K562 (cell line): Measurements from ENCODE around the gene BLOC1S2. TPM values are rescaled to one million over a fixed set of nuclear protein-coding genes. Genes with fewer than 3 reads are reported as not detected.
A peak's percentile ranks its signal among the peaks of the same experiment; 100 is the strongest.

Source experiments
- ATAC-seq: fragments of 200-7000 bp; cut with Tn5 transposase; 3 replicates; pipeline ENCODE4 v1.9.1; 2020; ENCODE audit warnings: moderate library complexity
- BruUV-seq: library from RNA; stranded (reverse); fragments of 400-500 nt; replicated peaks from 2 replicates; lab custom pipeline; 2021; lab: Mats Ljungman, UMichigan
- CTCF ChIA-PET: fragments of 300-600 bp; formaldehyde crosslinking; extraction: SDS; loops from one replicate; lab custom pipeline; 2021; ENCODE audit warnings: low intra/inter-chr PET ratio; lab: Yijun Ruan, JAX
- POLR2A ChIA-PET: fragments of 300-600, 350-650 bp; sonication (Branson Sonifier 250); formaldehyde crosslinking; extraction: SDS; loops from one replicate; lab custom pipeline; 2021; ENCODE audit warnings: antibody characterized with exemption, inconsistent platforms; lab: Yijun Ruan, JAX
- DNase-seq, 4 experiments: peaks; one replicate each; pipeline versions ENCODE4 v3.0.0 to v3.0.0-alpha.2; 2011 to 2018; ENCODE audit warnings: low spot score in 3 of 4, mixed read lengths in 3 of 4; ENCODE audit errors: extremely low read depth in 1 of 4
- FAIRE-seq: peaks from 2 replicates; lab custom pipeline; 2011; peaks lifted over from hg19 to GRCh38; lab: Jason Lieb, UNC
- H2AFZ ChIP-seq: 2 replicates; pipeline ENCODE4 v1.6.0; 2011; ENCODE audit warnings: low read depth, low read length, control low read depth, inconsistent platforms
- H3K27ac ChIP-seq: fragments of 200-600 bp; 3 replicates; pipeline ENCODE4 v1.8.0; 2011; ENCODE audit warnings: low read depth, mild to moderate bottlenecking, control low read depth, inconsistent platforms, low read length, moderate library complexity, mixed read lengths; ENCODE audit errors: extremely low read depth
- H3K27me3 ChIP-seq, 2 experiments: fragments of 300-600 bp in 1 of 2; 2 replicates in 1 of 2; 3 replicates in 1 of 2; pipeline versions ENCODE4 v1.6.0 to v1.8.0; 2011; ENCODE audit warnings: inconsistent platforms in 2 of 2, low read length in 2 of 2, mild to moderate bottlenecking in 1 of 2, mixed read lengths in 1 of 2, moderate library complexity in 1 of 2; ENCODE audit not compliant: control insufficient read depth in 2 of 2, insufficient read depth in 2 of 2
- H3K36me3 ChIP-seq: fragments of 300-600 bp; 3 replicates; pipeline ENCODE4 v1.8.0; 2011; ENCODE audit warnings: mild to moderate bottlenecking, low read length, inconsistent platforms; ENCODE audit not compliant: control insufficient read depth, insufficient read depth
- H3K4me1 ChIP-seq, 2 experiments: fragments of 200-600 bp in 1 of 2; replicated peaks in 1 of 2; 2 replicates in 1 of 2; 3 replicates in 1 of 2; pipeline versions ENCODE4 v1.5.1 to v1.8.0; 2011; ENCODE audit warnings: inconsistent platforms in 2 of 2, low read length in 2 of 2, mild to moderate bottlenecking in 1 of 2, mixed read lengths in 1 of 2, moderate library complexity in 1 of 2; ENCODE audit not compliant: control insufficient read depth in 2 of 2, insufficient read depth in 2 of 2
- H3K4me2 ChIP-seq: 2 replicates; pipeline ENCODE4 v1.6.1; 2011; ENCODE audit warnings: low read length, control low read depth, inconsistent platforms, mixed read lengths; ENCODE audit not compliant: insufficient read depth
- H3K4me3 ChIP-seq: fragments of 200-600 bp; sonication (generic), shearing (Covaris generic); 2 replicates; pipeline ENCODE4 v1.5.1; 2016; ENCODE audit warnings: control low read depth, inconsistent platforms
- H3K79me2 ChIP-seq: fragments of 200-600 bp; 3 replicates; pipeline ENCODE4 v1.8.0; 2011; ENCODE audit warnings: low read length, inconsistent platforms; ENCODE audit not compliant: control insufficient read depth, insufficient read depth
- H3K9ac ChIP-seq, 2 experiments: 2 replicates each; pipeline versions ENCODE4 v1.6.0 to v1.6.1; 2011; ENCODE audit warnings: low read depth in 2 of 2, low read length in 2 of 2, control low read depth in 1 of 2, inconsistent platforms in 1 of 2, mild to moderate bottlenecking in 1 of 2, mixed read lengths in 1 of 2; ENCODE audit not compliant: insufficient read depth in 1 of 2
- H3K9me1 ChIP-seq: one replicate; pipeline ENCODE4 v1.6.0; 2011; ENCODE audit warnings: inconsistent platforms, mild to moderate bottlenecking, low read length, moderate library complexity; ENCODE audit not compliant: control insufficient read depth, insufficient read depth
- H3K9me3 ChIP-seq: replicated peaks from 2 replicates; pipeline ENCODE4 v1.5.1; 2011; ENCODE audit warnings: low read depth, low read length, inconsistent platforms; ENCODE audit not compliant: control insufficient read depth, insufficient read depth
- H4K20me1 ChIP-seq: replicated peaks from 2 replicates; pipeline ENCODE4 v1.6.1; 2011; ENCODE audit warnings: low read length, inconsistent platforms, mixed read lengths; ENCODE audit not compliant: control insufficient read depth, insufficient read depth
- BRCA1 ChIP-seq, 2 experiments: fragments of 450-650 bp in 1 of 2; sonication (generic) in 1 of 2; formaldehyde crosslinking in 1 of 2; IDR thresholded peaks; 2 replicates each; pipeline versions ENCODE4 v1.5.0 to v1.6.1; 2017 to 2020; ENCODE audit warnings: mild to moderate bottlenecking in 1 of 2, missing genetic modification reagents in 1 of 2
- CBFA2T3 ChIP-seq: fragments of 450-650 bp; IDR thresholded peaks from 2 replicates; pipeline ENCODE4 v1.6.1; 2017
- GTF2F1 ChIP-seq: IDR thresholded peaks from 2 replicates; pipeline ENCODE4 v1.6.1; 2011; ENCODE audit warnings: low read depth, low read length, improper control_type of control experiment
- MBD2 ChIP-seq: sonication (generic); IDR thresholded peaks from 2 replicates; pipeline ENCODE4 v1.6.1; 2016; ENCODE audit warnings: low read depth, borderline replicate concordance
- MIER1 ChIP-seq: fragments of 450-650 bp; IDR thresholded peaks from 2 replicates; pipeline ENCODE4 v1.6.1; 2016; ENCODE audit warnings: antibody characterized with exemption, mild to moderate bottlenecking, low read depth
- RAD21 ChIP-seq, 2 experiments: fragments of 250-450 bp in 1 of 2; fragments of 450-650 bp in 1 of 2; sonication (Bioruptor Pico) in 1 of 2; formaldehyde crosslinking in 1 of 2; IDR thresholded peaks in 1 of 2; conservative IDR thresholded peaks in 1 of 2; 2 replicates each; pipeline versions ENCODE4 v1.4.0 to v1.8.0; 2020 to 2022; ENCODE audit warnings: mild to moderate bottlenecking in 2 of 2, moderate library complexity in 1 of 2
- TAF15 ChIP-seq: fragments of 200-400 bp; formaldehyde crosslinking; IDR thresholded peaks from 2 replicates; pipeline ENCODE4 v1.6.1; 2017; ENCODE audit warnings: mild to moderate bottlenecking, low read depth, low read length, moderate library complexity
- ZFP30 ChIP-seq: fragments of 250-450 bp; sonication (Bioruptor Pico); IDR thresholded peaks from 2 replicates; pipeline ENCODE4 v1.8.0; 2022; ENCODE audit warnings: moderate library complexity, mild to moderate bottlenecking, inconsistent platforms, borderline replicate concordance
- ZNF217 ChIP-seq: sonication (generic); formaldehyde crosslinking; IDR thresholded peaks from 2 replicates; pipeline ENCODE4 v1.8.0; 2022; ENCODE audit warnings: mild to moderate bottlenecking, missing genetic modification reagents
- WGBS: fragments of 100-300 bp; shearing (Covaris generic); methylation state at CpG from one replicate; pipeline ENCODE4 v1.1.6; 2016; ENCODE audit warnings: low coverage, mixed read lengths; ENCODE audit not compliant: insufficient coverage; ENCODE audit errors: missing lambda C conversion rate; 5-methylcytosine and 5-hydroxymethylcytosine counted together
- in situ Hi-C: fragments of 300-500 bp; cut with MboI; formaldehyde crosslinking; loops from 4 replicates; pipeline ENCODE4 v1.15.0; 2018; ENCODE audit warnings: inconsistent platforms, mixed read lengths
- intact Hi-C: fragments of 100-400 bp; cut with micrococcal nuclease; formaldehyde crosslinking; loops from 2 replicates; pipeline ENCODE4 v1.14.2; 2022
- polyA plus RNA-seq, 8 experiments: library from polyadenylated mRNA; depleted of rRNA in 4 of 8; stranded (reverse) in 5 of 8; unstranded in 3 of 8; fragments of >200 nt; fragmentation: Nextera tagmentation in 2 of 8; fragmentation: Illumina TruSeq in 1 of 8; extraction: Ambion mirVana in 2 of 8; extraction: Trizol in 1 of 8; gene quantifications; 2 replicates each; pipeline versions ENCODE4 v1.2.1 to v1.2.3, GENCODE V29; 2011 to 2014; ENCODE audit warnings: inconsistent platforms in 1 of 8, missing spikeins in 1 of 8
- total RNA-seq, 7 experiments: library from RNA; depleted of rRNA in 6 of 7; stranded (reverse); fragments of >200 nt in 6 of 7; fragmentation: Illumina TruSeq in 2 of 7; extraction: Trizol in 2 of 7; gene quantifications; 2 replicates each; pipeline versions ENCODE4 v1.2.1 to v1.2.3, GENCODE V29; 2011 to 2021; ENCODE audit warnings: low replicate concordance in 1 of 7
- TF ChIP-seq, protein P1 (sequence below): fragments of 450-650 bp; IDR thresholded peaks from 2 replicates; pipeline ENCODE4 v1.6.1; 2016
- TF ChIP-seq, protein P2 (sequence below), 2 experiments: IDR thresholded peaks; 2 replicates each; pipeline ENCODE4 v1.6.1; 2011; ENCODE audit warnings: borderline replicate concordance in 1 of 2, control low read depth in 1 of 2, low read depth in 1 of 2, low read length in 1 of 2, mild to moderate bottlenecking in 1 of 2, mixed read lengths in 1 of 2, moderate library complexity in 1 of 2; ENCODE audit not compliant: insufficient read depth in 1 of 2, insufficient read length in 1 of 2, poor library complexity in 1 of 2, severe bottlenecking in 1 of 2; ENCODE audit errors: extremely low read depth in 1 of 2

Gene BLOC1S2
- total and polyA plus RNA-seq, 9 of the 15 experiments (the other 6 are each of a cell fraction or from before 2014, with no cell fraction given): 29.5 to 45.8 (median 34.9) TPM

DNA sequence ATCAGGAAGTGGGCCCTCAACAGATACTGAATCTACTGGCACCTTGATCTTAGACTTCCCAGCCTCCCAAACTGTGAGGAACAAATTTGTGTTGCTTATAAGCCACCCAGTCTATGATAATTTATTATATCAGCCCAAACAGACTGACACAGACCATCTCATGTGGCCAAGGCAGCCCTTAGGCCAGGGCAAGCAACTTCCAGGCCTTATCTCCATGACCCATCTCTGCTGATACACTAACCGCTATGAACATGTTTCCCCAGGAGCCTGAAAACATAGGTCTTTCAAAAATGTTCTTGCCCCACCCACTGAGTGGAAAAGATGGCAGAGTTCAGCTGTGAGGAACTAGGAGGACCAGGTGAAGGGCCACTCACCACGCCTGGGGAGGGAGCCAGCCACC lies 3.2 kb upstream of the BLOC1S2 start (continued):
- TF ChIP-seq, protein P1, sequence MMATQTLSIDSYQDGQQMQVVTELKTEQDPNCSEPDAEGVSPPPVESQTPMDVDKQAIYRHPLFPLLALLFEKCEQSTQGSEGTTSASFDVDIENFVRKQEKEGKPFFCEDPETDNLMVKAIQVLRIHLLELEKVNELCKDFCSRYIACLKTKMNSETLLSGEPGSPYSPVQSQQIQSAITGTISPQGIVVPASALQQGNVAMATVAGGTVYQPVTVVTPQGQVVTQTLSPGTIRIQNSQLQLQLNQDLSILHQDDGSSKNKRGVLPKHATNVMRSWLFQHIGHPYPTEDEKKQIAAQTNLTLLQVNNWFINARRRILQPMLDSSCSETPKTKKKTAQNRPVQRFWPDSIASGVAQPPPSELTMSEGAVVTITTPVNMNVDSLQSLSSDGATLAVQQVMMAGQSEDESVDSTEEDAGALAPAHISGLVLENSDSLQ: peak; percentile 14; the same call in 1 of the 2 replicates
- no peak for TF ChIP-seq BRCA1 (IDR thresholded peaks at IDR 0.05)
- no peak for TF ChIP-seq BRCA1 (CRISPR knock-in tag; IDR thresholded peaks at IDR 0.05)
- TF ChIP-seq CBFA2T3: 0 out of 2 replicates have a peak, but pooled peaks have one; percentile 19

GRCh38 chr10:100288196-100288595 lies 1.7 kb upstream of the BLOC1S2 start:
- FAIRE-seq: no peak
- H3K4me1 ChIP-seq: peaks cover 15 to 17% of the 10 kb centered on the region in 2 experiments; a peak in 4 of 5 replicates
- in situ Hi-C loops: no loop called here
- peaks cover 2% of the 10 kb centered on the region; the same call in 1 of the 3 replicates for H3K36me3 ChIP-seq
- H3K27me3 ChIP-seq: no peaks in the 10 kb centered on the region; a peak in 1 of 5 replicates
- 61% methylated on average over 5 of the region's 5 CpGs for WGBS
- TF ChIP-seq ZNF217 (no peak), BRCA1 (IDR thresholded peaks at IDR 0.05) (no peak), BRCA1 (CRISPR knock-in tag; IDR thresholded peaks at IDR 0.05) (no peak), TAF15 (no peak), RAD21 (CRISPR knock-in tag; conservative IDR thresholded peaks at IDR 0.05 in 1 of 2, IDR thresholded peaks at IDR 0.05 in 1 of 2) (no peak), ZFP30 (CRISPR knock-in tag) (no peak), MIER1 (no peak), MBD2 (no peak), GTF2F1 (no peak)
- TF ChIP-seq, protein P2, sequence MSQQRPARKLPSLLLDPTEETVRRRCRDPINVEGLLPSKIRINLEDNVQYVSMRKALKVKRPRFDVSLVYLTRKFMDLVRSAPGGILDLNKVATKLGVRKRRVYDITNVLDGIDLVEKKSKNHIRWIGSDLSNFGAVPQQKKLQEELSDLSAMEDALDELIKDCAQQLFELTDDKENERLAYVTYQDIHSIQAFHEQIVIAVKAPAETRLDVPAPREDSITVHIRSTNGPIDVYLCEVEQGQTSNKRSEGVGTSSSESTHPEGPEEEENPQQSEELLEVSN (IDR thresholded peaks at IDR 0.05; ENCODE audit: borderline replicate concordance in 1 of 2, extremely low read depth in 1 of 2, insufficient read depth in 1 of 2, insufficient read length in 1 of 2, low read depth in 1 of 2, low read length in 1 of 2, poor library complexity in 1 of 2, severe bottlenecking in 1 of 2): no peak
- TF ChIP-seq, all 486 proteins: peak for 0
- no peak for DNase-seq
- Histone ChIP-seq H3K9me1 (no peaks in the 10 kb centered on the region), H3K9me3 (no peaks in the 10 kb centered on the region), H2AFZ (no peak overlapping the region), H4K20me1 (no peaks in the 10 kb centered on the region), H3K9ac (no peak overlapping the region), H3K4me2 (no peak overlapping the region), H3K27ac (no peak overlapping the region), H3K4me3 (no peak overlapping the region), H3K79me2 (peaks cover 27% of the 10 kb centered on the region)
- no TSS peak for BruUV-seq
- POLR2A ChIA-PET: interaction anchor here (0.9 kb wide), 1 partner anchor 14 kb away, joined by 3 read pairs; no protein-coding TSS in a partner anchor
- ATAC-seq: no peak
- CTCF ChIA-PET: no interaction called here
- intact Hi-C loops: no loop called here
